HUES64 (cell line): ENCODE measurements around the gene GRM8.

Experiments used
- H3K27ac ChIP-seq: 2 replicates; pipeline ENCODE4 v1.7.0; 2013; ENCODE audit warnings: low read depth, low read length, inconsistent platforms
- H3K27me3 ChIP-seq: 2 replicates; pipeline ENCODE4 v1.6.1; 2013; ENCODE audit warnings: mild to moderate bottlenecking, low read length; ENCODE audit not compliant: insufficient read depth
- H3K36me3 ChIP-seq: 2 replicates; pipeline ENCODE4 v1.6.1; 2013; ENCODE audit warnings: mild to moderate bottlenecking, low read length; ENCODE audit not compliant: insufficient read depth
- H3K4me1 ChIP-seq: 2 replicates; pipeline ENCODE4 v1.6.1; 2013; ENCODE audit warnings: mild to moderate bottlenecking, low read length, moderate library complexity; ENCODE audit not compliant: insufficient read depth
- H3K4me3 ChIP-seq: 2 replicates; pipeline ENCODE4 v1.5.1; 2013; ENCODE audit warnings: mild to moderate bottlenecking, low read length, moderate library complexity
- H3K9ac ChIP-seq: 2 replicates; pipeline ENCODE4 v1.6.1; 2013; ENCODE audit warnings: mild to moderate bottlenecking, low read depth, low read length
- H3K9me3 ChIP-seq: 2 replicates; pipeline ENCODE4 v1.6.1; 2013; ENCODE audit warnings: low read depth, low read length; ENCODE audit not compliant: insufficient read depth
- WGBS: fragments of 150-250, 120-280 bp; methylation state at CpG from one replicate; pipeline ENCODE4 v1.1.7; 2013; ENCODE audit warnings: missing lambda C conversion rate; 5-methylcytosine and 5-hydroxymethylcytosine counted together

GRM8 gene

DNA sequence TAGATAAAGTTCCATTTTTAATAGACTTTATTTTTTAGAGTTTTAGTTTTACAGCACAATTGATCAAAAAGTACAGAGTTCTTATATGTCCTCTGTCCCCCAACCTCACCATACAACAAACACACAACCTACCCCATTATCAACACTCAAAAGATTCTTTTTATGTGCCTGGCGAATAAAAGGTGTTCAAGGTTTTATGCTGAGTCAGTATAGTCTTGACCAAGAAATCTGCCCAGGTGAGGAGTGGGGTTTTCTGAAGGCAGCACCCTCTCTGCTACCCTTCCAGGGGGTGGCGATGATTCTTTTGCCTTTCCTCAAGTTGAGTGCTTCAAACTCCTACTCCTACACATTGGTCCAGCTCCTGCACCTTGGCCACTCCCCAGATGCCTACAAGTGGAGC is 222.9 kb downstream of the GRM8 start:
- no peaks in the 10 kb centered on the region for H3K27me3 ChIP-seq
- no peaks in the 10 kb centered on the region for H3K36me3 ChIP-seq
- no peak overlapping the region for H3K4me3 ChIP-seq
- no peak overlapping the region for H3K27ac ChIP-seq
- H3K9ac ChIP-seq, result no peak overlapping the region
- 91% methylated on average over 2 of the region's 2 CpGs for WGBS
- no peaks in the 10 kb centered on the region for H3K9me3 ChIP-seq
- no peaks in the 10 kb centered on the region for H3K4me1 ChIP-seq

DNA sequence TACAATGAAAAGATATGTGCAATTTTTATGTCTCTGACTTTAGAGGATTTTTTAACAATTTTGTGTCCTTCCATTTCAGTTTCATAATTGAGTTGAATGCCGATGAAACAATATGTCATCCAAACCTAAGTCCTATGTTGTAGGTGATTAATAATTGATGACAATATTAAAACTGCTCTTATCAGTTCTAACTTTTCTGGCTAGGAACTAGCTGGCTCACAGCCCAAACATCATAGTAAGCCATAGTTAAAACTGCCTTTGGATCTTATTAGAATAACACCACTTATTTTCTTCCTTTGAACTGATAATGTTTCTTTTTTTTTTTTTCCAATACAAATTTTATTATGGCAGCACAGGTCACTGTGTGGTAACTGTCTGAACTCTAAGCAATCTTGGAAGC is 230.9 kb downstream of the GRM8 start:
- H3K9ac ChIP-seq, result no peak overlapping the region
- WGBS, result no CpG with 5 or more reads among the region's 1 CpG
- no peaks in the 10 kb centered on the region for H3K4me1 ChIP-seq

DNA sequence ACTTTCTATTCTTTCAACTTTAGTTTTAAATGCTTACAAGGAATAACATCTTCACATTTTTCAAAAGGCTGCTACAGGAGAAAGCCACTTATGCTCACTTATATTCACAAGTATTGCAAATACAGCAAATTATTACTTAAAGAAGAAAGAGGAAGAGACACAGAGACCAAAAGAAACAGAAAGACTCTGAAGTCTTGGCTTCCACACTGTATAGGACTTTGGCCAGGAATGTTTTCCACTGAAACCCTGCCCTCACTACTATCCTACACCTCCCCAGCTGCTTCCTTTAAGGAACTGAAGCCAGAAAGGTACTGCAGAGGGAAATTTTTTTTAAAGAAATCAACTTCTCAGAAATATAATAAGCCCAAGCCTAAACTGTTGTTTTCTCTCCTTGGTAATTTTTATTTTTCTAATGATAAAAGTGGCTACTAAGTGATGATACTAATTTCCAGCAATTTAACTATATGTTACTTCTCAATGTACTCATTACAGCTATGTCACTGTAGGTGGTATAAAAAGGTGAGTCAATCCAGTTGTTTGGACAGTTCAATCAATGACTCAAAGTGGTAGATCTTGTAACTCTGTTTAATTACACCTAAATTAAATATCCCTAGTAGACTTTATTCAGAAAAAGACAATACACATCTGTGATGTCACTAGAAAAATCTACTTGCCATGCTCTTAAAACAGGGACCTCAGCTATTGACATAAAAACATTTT is 231.6 kb downstream of the GRM8 start:
- H3K9me3 ChIP-seq, result no peaks in the 10 kb centered on the region
- H3K27me3 ChIP-seq, result no peaks in the 10 kb centered on the region
- H3K4me1 ChIP-seq, result no peaks in the 10 kb centered on the region
- H3K36me3 ChIP-seq, result no peaks in the 10 kb centered on the region
- no peak overlapping the region for H3K4me3 ChIP-seq
- no peak overlapping the region for H3K9ac ChIP-seq
- no peak overlapping the region for H3K27ac ChIP-seq

More for the DNA sequence above, 230.9 kb downstream of the GRM8 start:
- Histone ChIP-seq H3K9me3 (no peaks in the 10 kb centered on the region), H3K27me3 (no peaks in the 10 kb centered on the region), H3K4me3 (no peak overlapping the region), H3K36me3 (no peaks in the 10 kb centered on the region), H3K27ac (no peak overlapping the region)

DNA sequence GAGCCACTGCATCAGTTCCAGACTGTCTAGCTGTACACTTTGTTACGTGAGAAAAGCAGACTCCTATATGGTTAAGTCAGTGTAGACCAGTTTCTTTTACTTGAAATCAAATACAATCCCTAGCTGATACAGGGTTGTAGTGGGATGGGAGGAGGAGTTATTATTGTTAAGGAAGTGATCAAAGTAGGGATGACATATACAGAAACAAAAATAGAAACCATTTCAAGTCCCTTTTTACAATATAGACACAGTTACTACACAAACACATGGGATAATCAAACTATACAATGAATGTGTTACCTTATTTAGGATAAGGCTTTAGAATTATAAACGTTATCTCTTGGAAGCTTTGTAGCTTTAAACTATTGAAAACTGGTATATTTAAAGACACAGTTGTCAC is 233.9 kb downstream of the GRM8 start:
- no peak overlapping the region for H3K9ac ChIP-seq
- no peak overlapping the region for H3K27ac ChIP-seq
- H3K4me1 ChIP-seq, result no peaks in the 10 kb centered on the region
- H3K27me3 ChIP-seq, result no peaks in the 10 kb centered on the region
- H3K36me3 ChIP-seq, result no peaks in the 10 kb centered on the region
- H3K9me3 ChIP-seq, result no peaks in the 10 kb centered on the region
- 100% methylated on average over 1 of the region's 2 CpGs for WGBS
- no peak overlapping the region for H3K4me3 ChIP-seq

DNA sequence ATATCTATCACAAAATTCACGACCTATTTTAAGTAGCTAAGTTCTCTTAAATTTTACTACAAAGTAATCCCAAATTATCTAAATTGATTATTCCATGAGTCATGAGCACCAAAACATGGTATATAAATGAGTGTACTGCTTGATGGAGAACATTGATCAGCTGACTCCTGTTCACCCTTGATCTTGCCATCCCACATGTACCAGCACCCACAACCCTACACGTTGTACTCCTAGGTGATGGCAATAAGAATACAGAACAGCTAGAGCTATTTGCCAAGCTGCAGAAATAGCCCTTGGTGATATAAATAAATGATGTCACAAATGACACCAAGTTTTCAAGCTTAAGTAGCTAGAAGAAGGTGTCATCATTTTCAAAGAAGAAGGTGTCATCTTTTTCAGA is 235.5 kb downstream of the GRM8 start:
- Histone ChIP-seq H3K9ac (no peak overlapping the region), H3K27ac (no peak overlapping the region), H3K27me3 (no peaks in the 10 kb centered on the region), H3K4me1 (no peaks in the 10 kb centered on the region), H3K36me3 (no peaks in the 10 kb centered on the region), H3K4me3 (no peak overlapping the region), H3K9me3 (no peaks in the 10 kb centered on the region)
- 90% methylated on average over 2 of the region's 2 CpGs for WGBS

GRCh38 chr7:127000725-127001124 is 252.0 kb downstream of the GRM8 start:
- H3K27me3 ChIP-seq, result no peaks in the 10 kb centered on the region
- WGBS, result 90% methylated on average over 2 of the region's 3 CpGs
- H3K4me3 ChIP-seq, result no peak overlapping the region
- H3K27ac ChIP-seq, result no peak overlapping the region
- H3K36me3 ChIP-seq, result no peaks in the 10 kb centered on the region
- no peaks in the 10 kb centered on the region for H3K9me3 ChIP-seq
- no peaks in the 10 kb centered on the region for H3K4me1 ChIP-seq
- H3K9ac ChIP-seq, result no peak overlapping the region

DNA sequence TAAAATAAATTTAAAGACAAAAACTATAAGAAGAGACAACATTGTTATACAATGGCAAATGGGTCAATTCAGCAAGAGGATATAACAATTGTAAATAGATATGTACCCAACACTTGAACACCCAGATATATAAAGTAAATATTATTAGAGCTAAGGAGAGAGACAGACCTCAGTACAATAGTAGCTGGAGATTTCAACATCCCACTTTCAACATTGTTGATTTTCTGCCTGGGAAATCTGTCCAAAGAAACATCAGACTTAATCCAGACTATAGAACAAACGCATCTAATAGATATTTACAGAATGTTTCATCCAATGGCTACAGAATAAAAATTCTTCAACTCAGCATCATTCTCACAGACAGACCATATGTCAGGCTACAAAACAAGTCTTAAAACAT is 256.1 kb downstream of the GRM8 start:
- no peaks in the 10 kb centered on the region for H3K9me3 ChIP-seq
- 80% methylated on average over 1 of the region's 1 CpG for WGBS
- no peak overlapping the region for H3K4me3 ChIP-seq
- no peak overlapping the region for H3K9ac ChIP-seq
- no peak overlapping the region for H3K27ac ChIP-seq
- no peaks in the 10 kb centered on the region for H3K4me1 ChIP-seq
- no peaks in the 10 kb centered on the region for H3K36me3 ChIP-seq
- no peaks in the 10 kb centered on the region for H3K27me3 ChIP-seq

- WGBS, result 91% methylated on average over 2 of the region's 2 CpGs
- H3K27me3 ChIP-seq, result no peaks in the 10 kb centered on the region
- no peaks in the 10 kb centered on the region for H3K9me3 ChIP-seq
- no peaks in the 10 kb centered on the region for H3K36me3 ChIP-seq
- no peaks in the 10 kb centered on the region for H3K4me1 ChIP-seq
- H3K27ac ChIP-seq, result no peak overlapping the region
- no peak overlapping the region for H3K4me3 ChIP-seq
- no peak overlapping the region for H3K9ac ChIP-seq
Measured at GRCh38 chr7:126993626-126994213, 259.0 kb downstream of the GRM8 start.

DNA sequence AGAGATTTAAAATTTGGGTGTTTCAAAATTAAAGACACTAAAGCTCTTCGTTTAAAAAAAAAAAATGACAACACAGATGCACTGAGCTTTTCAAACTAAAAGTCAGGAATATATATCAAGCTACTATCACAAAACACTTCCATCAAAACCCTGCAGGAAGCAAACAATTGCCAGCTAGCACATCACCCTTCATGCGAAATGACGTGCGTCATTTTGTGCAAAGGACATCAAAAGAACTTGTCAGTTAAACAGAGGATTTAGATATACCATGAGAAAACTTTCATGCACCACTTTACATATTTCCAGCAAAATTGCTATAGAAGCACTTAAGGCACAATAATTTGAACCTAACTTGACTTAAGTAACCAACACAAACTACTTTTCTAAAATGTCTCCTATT is 264.7 kb downstream of the GRM8 start:
- Histone ChIP-seq H3K9me3 (no peaks in the 10 kb centered on the region), H3K4me1 (no peaks in the 10 kb centered on the region), H3K27me3 (no peaks in the 10 kb centered on the region), H3K27ac (no peak overlapping the region), H3K9ac (no peak overlapping the region), H3K36me3 (no peaks in the 10 kb centered on the region), H3K4me3 (no peak overlapping the region)
- 93% methylated on average over 4 of the region's 4 CpGs for WGBS

DNA sequence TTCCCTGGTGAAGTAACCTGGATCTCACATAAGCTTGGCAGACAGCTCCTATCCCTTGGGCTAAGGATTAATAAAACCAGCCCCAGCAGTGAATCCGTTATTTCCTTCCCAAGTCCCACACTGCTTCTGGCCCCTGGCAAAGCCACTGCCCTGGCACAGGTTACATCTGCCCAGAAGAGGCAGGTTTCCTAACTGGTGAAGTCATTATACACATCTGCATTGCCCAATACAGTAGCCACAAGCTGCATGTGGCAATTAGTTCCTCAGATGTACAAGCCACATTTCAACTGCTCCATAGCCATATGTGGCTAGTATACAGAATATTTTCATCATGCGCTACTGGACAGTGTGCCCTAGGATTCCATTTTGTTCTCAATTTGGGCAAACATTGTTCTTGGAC is 273.0 kb downstream of the GRM8 start:
- Histone ChIP-seq H3K36me3 (no peaks in the 10 kb centered on the region), H3K9me3 (no peaks in the 10 kb centered on the region), H3K27me3 (no peaks in the 10 kb centered on the region), H3K4me1 (no peaks in the 10 kb centered on the region), H3K4me3 (no peak overlapping the region), H3K9ac (no peak overlapping the region), H3K27ac (no peak overlapping the region)
- 70% methylated on average over 2 of the region's 2 CpGs for WGBS

DNA sequence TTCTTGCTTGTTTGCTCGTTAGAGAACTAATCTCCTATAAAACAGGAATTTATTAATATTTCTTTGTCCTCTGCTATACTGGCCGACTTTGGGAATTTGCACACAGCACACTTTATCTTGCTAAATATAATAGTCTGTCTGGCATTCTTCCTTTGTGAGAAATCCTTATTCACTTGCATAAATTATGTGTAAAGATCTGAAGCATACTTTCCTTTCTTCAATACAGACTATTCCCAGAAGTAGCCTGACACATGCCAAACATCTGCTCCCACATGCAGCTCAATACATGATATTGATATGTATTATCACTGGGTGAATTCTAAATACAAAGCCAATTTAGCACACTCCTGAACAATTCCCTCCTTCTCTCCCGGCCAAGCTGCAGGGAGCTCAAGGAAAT is 273.9 kb downstream of the GRM8 start:
- 96% methylated on average over 2 of the region's 3 CpGs for WGBS
- Histone ChIP-seq H3K36me3 (no peaks in the 10 kb centered on the region), H3K27ac (no peak overlapping the region), H3K9ac (no peak overlapping the region), H3K9me3 (no peaks in the 10 kb centered on the region), H3K4me1 (no peaks in the 10 kb centered on the region), H3K4me3 (no peak overlapping the region), H3K27me3 (no peaks in the 10 kb centered on the region)

- Histone ChIP-seq H3K9me3 (no peaks in the 10 kb centered on the region), H3K27me3 (no peaks in the 10 kb centered on the region), H3K36me3 (no peaks in the 10 kb centered on the region), H3K4me1 (no peaks in the 10 kb centered on the region), H3K9ac (no peak overlapping the region), H3K4me3 (no peak overlapping the region), H3K27ac (no peak overlapping the region)
Measured at GRCh38 chr7:126973066-126973465, 279.7 kb downstream of the GRM8 start.
